ENCODE measurements around the gene DUSP22. TPM values are rescaled to one million over a fixed set of nuclear protein-coding genes. Genes with fewer than 3 reads are reported as not detected.

Gene DUSP22
- total RNA-seq, 2 donors from 2014 or later = 45.1 to 54.1 TPM

DNA sequence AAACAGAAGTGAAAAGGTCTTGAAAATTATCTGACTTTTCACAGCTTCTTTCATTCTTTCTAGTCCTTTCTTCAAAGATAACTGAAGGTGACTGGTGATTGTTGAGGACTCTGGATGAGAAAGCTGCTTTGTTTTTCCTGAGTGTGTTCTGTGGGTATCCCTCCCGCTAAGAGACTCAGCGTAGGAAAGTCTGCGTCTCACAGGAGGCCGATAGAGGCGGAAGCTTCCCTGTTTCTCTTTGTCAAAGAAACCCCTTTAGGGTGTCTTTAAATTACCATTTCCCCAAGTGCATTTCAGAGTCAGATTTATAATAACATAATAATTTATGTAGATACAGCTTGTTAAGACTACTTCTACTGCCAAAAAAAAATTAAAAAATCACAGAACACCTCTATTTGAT, 68.1 kb downstream of the DUSP22 start:
- Histone ChIP-seq H3K27ac (no peak overlapping the region), H3K9me3 (peaks cover 0 to 12% of the 10 kb centered on the region in 2 donors), H3K4me3 (no peak overlapping the region), H3K4me1 (no peaks in the 10 kb centered on the region), H3K36me3 (no peaks in the 10 kb centered on the region), H3K27me3 (no peaks in the 10 kb centered on the region)
- TF ChIP-seq, protein P1, sequence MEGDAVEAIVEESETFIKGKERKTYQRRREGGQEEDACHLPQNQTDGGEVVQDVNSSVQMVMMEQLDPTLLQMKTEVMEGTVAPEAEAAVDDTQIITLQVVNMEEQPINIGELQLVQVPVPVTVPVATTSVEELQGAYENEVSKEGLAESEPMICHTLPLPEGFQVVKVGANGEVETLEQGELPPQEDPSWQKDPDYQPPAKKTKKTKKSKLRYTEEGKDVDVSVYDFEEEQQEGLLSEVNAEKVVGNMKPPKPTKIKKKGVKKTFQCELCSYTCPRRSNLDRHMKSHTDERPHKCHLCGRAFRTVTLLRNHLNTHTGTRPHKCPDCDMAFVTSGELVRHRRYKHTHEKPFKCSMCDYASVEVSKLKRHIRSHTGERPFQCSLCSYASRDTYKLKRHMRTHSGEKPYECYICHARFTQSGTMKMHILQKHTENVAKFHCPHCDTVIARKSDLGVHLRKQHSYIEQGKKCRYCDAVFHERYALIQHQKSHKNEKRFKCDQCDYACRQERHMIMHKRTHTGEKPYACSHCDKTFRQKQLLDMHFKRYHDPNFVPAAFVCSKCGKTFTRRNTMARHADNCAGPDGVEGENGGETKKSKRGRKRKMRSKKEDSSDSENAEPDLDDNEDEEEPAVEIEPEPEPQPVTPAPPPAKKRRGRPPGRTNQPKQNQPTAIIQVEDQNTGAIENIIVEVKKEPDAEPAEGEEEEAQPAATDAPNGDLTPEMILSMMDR (IDR thresholded peaks at IDR 0.05) = no peak
- no peak for DNase-seq (ENCODE audit: low spot score)

DNA sequence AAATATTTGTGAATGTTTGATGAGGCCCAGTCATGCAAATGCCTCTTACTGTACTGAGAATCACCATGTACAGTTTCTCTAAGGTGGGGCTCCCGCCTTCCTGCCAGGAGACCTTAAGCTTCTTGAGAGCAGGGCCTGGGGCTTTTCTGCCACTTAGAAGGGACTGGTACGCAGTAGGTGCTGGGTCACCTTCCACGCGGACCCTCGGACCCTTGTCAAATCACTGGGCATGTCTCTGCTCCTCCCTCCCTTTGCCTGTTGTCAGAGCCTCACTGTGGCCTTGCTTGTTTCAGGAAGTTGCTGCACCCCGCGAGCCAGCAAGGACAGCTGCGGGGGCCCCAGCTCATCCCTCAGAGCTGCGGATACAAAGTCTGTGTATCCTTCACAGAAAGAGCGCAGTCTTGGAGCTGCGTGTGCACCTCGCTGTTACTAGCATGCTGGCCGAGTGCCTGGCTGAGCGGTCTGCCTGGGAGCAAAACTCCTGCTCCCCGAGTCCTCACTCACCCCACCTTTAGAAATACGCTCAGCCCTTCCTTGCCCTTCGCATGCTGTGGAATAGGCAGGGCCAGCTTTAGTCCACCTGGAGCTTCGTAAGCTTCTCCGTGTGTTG, 68.6 kb downstream of the DUSP22 start:
- H3K36me3 ChIP-seq = no peaks in the 10 kb centered on the region
- DNase-seq (ENCODE audit: low spot score) = no peak
- no peak overlapping the region for H3K4me3 ChIP-seq
- no peak overlapping the region for H3K27ac ChIP-seq
- TF ChIP-seq, protein P1 (IDR thresholded peaks at IDR 0.05) = no peak
- H3K27me3 ChIP-seq = no peaks in the 10 kb centered on the region
- no peaks in the 10 kb centered on the region for H3K4me1 ChIP-seq
- peaks cover 0 to 12% of the 10 kb centered on the region in 2 donors for H3K9me3 ChIP-seq

DNA sequence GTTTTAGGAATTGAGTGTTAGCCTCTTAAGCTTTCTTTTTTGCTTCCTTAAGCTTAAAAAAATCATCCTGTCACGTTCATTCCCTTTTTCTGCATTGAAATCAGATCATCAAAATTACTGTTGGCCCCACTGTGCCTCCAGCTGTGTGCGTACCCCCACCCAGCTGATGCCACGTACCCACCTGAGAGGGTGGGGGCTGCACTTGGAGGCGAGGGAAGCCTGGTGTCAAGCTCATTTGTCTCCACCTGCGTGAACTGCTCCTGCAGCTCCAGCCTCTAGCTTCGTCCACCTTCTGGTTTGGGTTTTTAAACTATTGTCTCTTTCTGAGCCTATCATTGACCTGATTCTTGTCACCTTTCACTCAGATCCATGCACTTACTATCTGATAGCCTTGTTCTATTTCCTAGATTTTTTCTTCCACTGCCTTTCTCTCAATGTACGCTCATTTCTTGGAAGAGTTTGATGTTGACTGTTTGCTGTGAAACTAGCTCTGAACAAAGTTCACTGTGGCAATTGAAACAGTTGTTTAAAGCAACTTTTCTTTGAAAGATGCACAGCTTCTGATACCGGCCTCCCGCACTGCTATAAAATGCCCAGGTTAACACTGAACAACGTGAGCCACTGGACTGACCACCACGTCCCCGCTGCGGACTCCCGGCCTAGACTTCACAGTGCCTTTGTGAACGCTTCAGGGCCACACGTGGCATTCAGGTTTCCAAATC, 69.3 kb downstream of the DUSP22 start:
- no peak for DNase-seq (ENCODE audit: low spot score)
- Histone ChIP-seq H3K36me3 (no peaks in the 10 kb centered on the region), H3K4me3 (no peak overlapping the region), H3K27me3 (no peaks in the 10 kb centered on the region), H3K4me1 (no peaks in the 10 kb centered on the region), H3K9me3 (peaks cover 0 to 12% of the 10 kb centered on the region in 2 donors), H3K27ac (no peak overlapping the region)
- TF ChIP-seq, protein P1 (IDR thresholded peaks at IDR 0.05) = no peak

DNA sequence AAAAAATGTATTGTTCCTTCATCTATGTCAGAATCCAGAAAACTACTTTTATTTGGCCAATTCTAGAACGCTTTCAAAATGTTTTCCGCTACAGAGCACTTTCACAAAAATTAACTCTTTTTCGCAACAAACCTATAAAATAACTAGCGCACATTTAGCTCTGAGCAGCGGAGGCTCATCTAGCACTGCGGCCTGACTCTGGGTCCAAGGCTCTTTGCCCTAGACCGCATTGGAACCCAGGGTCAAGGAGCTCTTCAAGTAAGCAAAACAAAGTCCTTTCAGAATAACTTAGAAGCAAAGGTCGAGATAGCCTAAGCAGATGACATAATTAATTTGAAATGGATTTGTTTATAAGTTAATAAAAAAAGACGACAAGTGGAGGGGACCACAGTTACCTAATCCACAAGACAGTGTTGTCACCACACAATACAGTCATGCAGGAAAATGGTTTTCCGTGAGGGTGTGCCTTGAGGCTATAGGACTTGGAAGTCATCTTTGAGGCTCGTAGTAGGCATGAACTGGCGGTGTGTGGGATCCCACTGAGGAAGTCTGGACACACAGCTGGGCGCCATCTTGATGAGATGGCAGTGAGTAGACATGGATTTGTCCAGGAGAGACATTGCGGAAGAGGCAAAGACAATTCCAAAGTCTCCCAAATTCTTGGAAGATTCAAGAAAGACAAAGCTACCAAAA, 70.1 kb downstream of the DUSP22 start:
- Histone ChIP-seq H3K27me3 (no peaks in the 10 kb centered on the region), H3K27ac (no peak overlapping the region), H3K4me3 (no peak overlapping the region), H3K9me3 (peaks cover 0 to 12% of the 10 kb centered on the region in 2 donors), H3K4me1 (no peaks in the 10 kb centered on the region), H3K36me3 (no peaks in the 10 kb centered on the region)
- TF ChIP-seq, protein P1 (IDR thresholded peaks at IDR 0.05) = no peak
- DNase-seq (ENCODE audit: low spot score) = no peak

DNA sequence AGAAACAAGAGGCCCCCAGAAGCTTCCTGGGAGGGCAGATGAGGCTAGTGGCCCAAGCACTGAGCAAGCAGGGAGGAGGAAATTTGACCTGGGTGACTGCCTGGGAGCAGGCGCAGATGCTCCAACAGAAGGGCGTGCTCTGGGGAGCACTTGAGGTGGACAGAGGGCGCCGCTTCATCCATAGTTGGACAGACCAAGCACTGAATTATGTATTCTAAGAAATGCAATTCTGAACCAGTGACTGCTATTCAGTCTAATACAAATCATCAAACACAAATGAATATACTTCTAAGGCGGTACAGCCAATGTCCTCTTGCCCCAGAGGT, 70.6 kb downstream of the DUSP22 start:
- Histone ChIP-seq H3K36me3 (no peaks in the 10 kb centered on the region), H3K4me1 (no peaks in the 10 kb centered on the region), H3K4me3 (no peak overlapping the region), H3K27ac (no peak overlapping the region), H3K27me3 (no peaks in the 10 kb centered on the region), H3K9me3 (peaks cover 0 to 12% of the 10 kb centered on the region in 2 donors)
- TF ChIP-seq, protein P1 (IDR thresholded peaks at IDR 0.05) = no peak
- no peak for DNase-seq (ENCODE audit: low spot score)
